Motor neuron (in vitro differentiated cells): ENCODE measurements around the gene AGPAT3. TPM values are rescaled to one million over a fixed set of nuclear protein-coding genes. Genes with fewer than 3 reads are reported as not detected.

ENCODE experiments used
- ATAC-seq, 8 experiments: fragments of 200-7000 bp; cut with Tn5 transposase; replicated peaks in 6 of 8; 2 replicates each; pipeline ENCODE4 v1.8.0; 2021; ENCODE audit warnings: mild to moderate bottlenecking in 8 of 8, moderate library complexity in 8 of 8
- H3K27ac ChIP-seq, 2 donors: fragments of 250-450 bp; sonication (Bioruptor Pico); 2 replicates each; pipeline ENCODE4 v1.9.0; 2021; ENCODE audit warnings: antibody characterized with exemption in 2 of 2, mild to moderate bottlenecking in 2 of 2, moderate library complexity in 1 of 2
- H3K4me1 ChIP-seq, 2 donors: fragments of 250-450 bp; sonication (Bioruptor Pico); replicated peaks in 1 of 2; 2 replicates each; pipeline ENCODE4 v1.6.1; 2021; ENCODE audit warnings: antibody characterized with exemption in 2 of 2, mild to moderate bottlenecking in 2 of 2, moderate library complexity in 1 of 2
- H3K4me3 ChIP-seq, 5 donors: fragments of 250-450 bp; sonication (Bioruptor Pico); 2 replicates each; pipeline ENCODE4 v1.9.0; 2021; ENCODE audit warnings: antibody characterized with exemption in 5 of 5, mild to moderate bottlenecking in 5 of 5, moderate library complexity in 4 of 5
- WGBS, 10 experiments: fragments of 450-650 bp; shearing (Covaris generic); methylation state at CpG; one replicate each; pipeline ENCODE4 v1.0.0; 2022; 5-methylcytosine and 5-hydroxymethylcytosine counted together
- in situ Hi-C, 9 experiments: fragments of 400-800 bp; cut with MboI; loops; one replicate each; pipeline ENCODE4 v1.15.0; 2021; ENCODE audit warnings: low sequenced_read_pairs in 9 of 9, low pct_unique_long_range_greater_than_20kb in 2 of 9; ENCODE audit not compliant: unreplicated experiment in 9 of 9
- total RNA-seq, 8 experiments: library from RNA; unstranded; fragments of 300-600 nt; gene quantifications; 2 replicates each; pipeline versions ENCODE4 v1.2.3 to v1.2.4, GENCODE V29; 2022

Gene AGPAT3
- total RNA-seq, 8 experiments from 2014 or later, result 13.0 to 44.5 (median 16.7) TPM

DNA sequence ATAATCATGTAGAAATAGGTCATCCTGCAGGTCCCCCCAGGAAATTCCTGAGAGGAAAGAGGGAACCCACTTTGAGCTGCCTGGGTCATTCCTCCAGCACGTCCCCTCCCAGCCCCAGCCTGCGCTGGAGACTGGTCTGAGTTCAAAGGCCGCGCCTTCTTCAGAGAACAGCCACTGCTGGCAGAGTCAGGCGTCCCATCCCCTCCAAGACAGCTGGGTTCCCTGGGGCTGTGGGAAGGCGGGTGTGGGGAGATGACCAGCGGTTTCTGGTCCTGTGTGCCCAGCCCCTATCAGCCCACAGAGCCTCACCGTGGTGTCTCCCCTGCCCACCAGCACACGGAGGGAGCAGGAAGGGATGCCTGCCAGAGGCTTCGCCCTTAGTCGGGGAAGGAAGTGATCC, 129.1 kb downstream of the AGPAT3 start:
- H3K4me3 ChIP-seq, result no peak overlapping the region
- H3K27ac ChIP-seq, result no peak overlapping the region
- no peaks in the 10 kb centered on the region for H3K4me1 ChIP-seq
- WGBS, 10 experiments, result 71% methylated on average over 4 of the region's 11 CpGs; no CpG with 5 or more reads in 9 of the 10 experiments
- peak in 2 of 8 experiments; percentile 28 to 75 for ATAC-seq
- in situ Hi-C loops, result loop anchor here in 1 of 9 experiments (25.0 kb wide), 1 partner anchor 157 kb away; no protein-coding TSS in a partner anchor

DNA sequence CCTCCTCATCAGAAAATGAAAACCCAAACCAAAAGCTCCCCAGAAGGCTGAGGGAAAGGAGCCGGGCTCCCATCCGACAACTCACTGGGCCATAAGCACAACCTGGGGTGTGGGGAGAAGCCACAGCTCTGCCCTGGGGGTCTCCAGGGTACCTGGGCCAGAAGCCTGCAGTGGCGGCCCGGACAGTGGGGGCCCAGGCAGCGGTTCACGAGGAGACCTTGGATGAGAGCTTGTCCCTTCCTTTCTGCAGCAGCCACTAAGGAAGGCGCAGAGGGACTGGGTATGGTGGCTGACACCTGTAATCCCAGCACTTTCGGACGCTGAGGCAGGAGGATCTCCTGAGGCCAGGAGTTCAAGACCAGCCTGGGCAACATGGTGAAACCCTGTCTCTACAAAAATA, 129.6 kb downstream of the AGPAT3 start:
- no peak overlapping the region for H3K4me3 ChIP-seq
- H3K4me1 ChIP-seq, result no peaks in the 10 kb centered on the region
- 78 to 100% (median 93%) methylated on average over 1 to 8 of the region's 9 CpGs; no CpG with 5 or more reads in 4 of the 10 experiments for WGBS, 10 experiments
- H3K27ac ChIP-seq, result no peak overlapping the region
- in situ Hi-C loops, result loop anchor here in 1 of 9 experiments (25.0 kb wide), 1 partner anchor 157 kb away; no protein-coding TSS in a partner anchor
- ATAC-seq, result no peak

DNA sequence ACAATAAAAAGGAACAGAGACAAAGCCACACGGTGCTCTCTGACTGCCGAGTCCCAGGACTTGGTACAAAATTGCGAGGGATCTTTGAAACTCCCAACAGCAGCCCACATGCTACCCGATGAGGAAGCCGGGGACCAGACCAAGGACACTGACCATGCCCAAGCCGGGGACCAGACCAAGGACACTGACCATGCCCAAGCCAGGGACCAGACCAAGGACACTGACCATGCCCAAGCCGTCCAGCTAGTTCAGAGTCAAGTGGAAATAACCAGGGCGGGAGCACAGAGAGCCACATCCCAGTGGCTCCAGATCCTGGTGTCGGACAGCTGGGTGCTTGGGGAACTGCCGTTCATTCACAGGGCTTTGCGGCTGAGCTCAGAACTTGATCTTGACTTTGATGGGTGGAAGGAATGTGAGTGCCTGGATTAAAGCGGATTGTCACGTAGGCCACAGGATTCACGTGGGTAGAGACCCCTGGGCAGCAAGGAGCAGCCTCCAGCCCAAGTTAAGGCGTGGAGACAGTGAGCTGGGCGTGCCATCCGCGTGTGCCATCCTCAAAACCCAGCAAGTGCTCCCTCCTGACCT, 130.6 kb downstream of the AGPAT3 start:
- H3K4me3 ChIP-seq, result no peak overlapping the region
- ATAC-seq, result no peak
- no peak overlapping the region for H3K27ac ChIP-seq
- WGBS, 10 experiments, result 65 to 100% (median 84%) methylated on average over 1 to 10 of the region's 18 CpGs; no CpG with 5 or more reads in 1 of the 10 experiments
- in situ Hi-C loops, result loop anchor here in 1 of 9 experiments (25.0 kb wide), 1 partner anchor 158 kb away; no protein-coding TSS in a partner anchor
- H3K4me1 ChIP-seq, result no peaks in the 10 kb centered on the region

DNA sequence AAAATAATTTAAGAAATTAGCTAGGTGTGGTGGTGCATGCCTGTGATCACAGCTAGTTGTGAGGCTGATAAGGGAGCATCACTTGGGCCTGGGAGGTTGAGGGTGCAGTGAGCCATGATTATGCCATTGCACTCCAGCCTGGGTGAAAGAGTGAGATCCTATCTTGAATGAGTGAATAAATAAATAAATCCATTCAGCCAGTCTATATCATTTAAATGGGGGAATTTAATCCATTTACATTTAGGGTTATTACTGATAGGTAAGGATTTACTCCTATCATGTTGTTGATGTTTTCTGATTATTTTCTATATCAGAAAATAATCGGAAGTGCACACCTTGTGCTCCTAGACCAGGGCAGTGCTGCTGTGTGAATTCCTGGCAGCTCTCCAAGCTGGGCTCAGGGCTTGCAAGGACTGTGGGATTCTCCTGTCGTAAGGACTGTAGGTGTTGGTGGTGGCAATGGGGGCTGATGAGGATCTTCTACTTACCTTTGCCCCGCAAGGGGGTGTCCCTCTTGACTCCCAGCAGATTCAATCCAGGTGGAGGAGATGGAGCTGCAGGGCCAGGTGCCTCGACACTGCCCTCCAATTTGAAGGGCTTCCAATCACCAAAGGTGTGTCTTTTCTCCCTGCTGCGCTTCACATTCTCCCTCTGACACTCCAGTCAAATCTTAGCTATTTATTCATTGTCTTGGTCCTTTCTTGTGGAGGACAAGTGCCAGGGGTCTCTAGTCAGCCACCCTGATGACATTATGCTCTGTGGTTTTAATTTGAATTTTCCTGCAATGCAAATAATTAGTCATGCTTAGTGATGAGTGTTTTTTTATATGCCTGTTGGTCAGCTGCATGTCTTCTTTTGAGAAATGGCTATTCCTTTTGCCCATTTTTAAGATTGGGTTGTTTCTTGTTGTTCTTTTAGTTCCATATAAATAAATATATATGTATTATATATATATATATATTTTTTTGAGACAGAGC, 133.0 kb downstream of the AGPAT3 start:
- peak in 3 of 8 experiments; percentile 30 to 76 (median 55) for ATAC-seq
- 57 to 94% (median 82%) methylated on average over 1 to 3 of the region's 5 CpGs; no CpG with 5 or more reads in 4 of the 10 experiments for WGBS, 10 experiments
- no peak overlapping the region for H3K27ac ChIP-seq
- H3K4me3 ChIP-seq, result no peak overlapping the region
- in situ Hi-C loops, result loop anchor here in 1 of 9 experiments (25.0 kb wide), 1 partner anchor 161 kb away; no protein-coding TSS in a partner anchor
- H3K4me1 ChIP-seq, result no peaks in the 10 kb centered on the region

GRCh38 chr21:44000360-44000759, 135.3 kb downstream of the AGPAT3 start:
- ATAC-seq, result peak in 2 of 8 experiments; percentile 31 to 55
- in situ Hi-C loops, result no loop called here
- Histone ChIP-seq H3K27ac (no peak overlapping the region), H3K4me1 (no peaks in the 10 kb centered on the region), H3K4me3 (no peak overlapping the region)
- WGBS, 10 experiments, result 30 to 64% methylated on average over 2 to 3 of the region's 7 CpGs; no CpG with 5 or more reads in 8 of the 10 experiments

GRCh38 chr21:44002511-44002910, 137.5 kb downstream of the AGPAT3 start:
- H3K27ac ChIP-seq, result no peak overlapping the region
- no peak overlapping the region for H3K4me3 ChIP-seq
- in situ Hi-C loops, result no loop called here
- WGBS, 10 experiments, result 67 to 100% (median 88%) methylated on average over 1 to 9 of the region's 10 CpGs; no CpG with 5 or more reads in 4 of the 10 experiments
- no peaks in the 10 kb centered on the region for H3K4me1 ChIP-seq
- ATAC-seq, result no peak

DNA sequence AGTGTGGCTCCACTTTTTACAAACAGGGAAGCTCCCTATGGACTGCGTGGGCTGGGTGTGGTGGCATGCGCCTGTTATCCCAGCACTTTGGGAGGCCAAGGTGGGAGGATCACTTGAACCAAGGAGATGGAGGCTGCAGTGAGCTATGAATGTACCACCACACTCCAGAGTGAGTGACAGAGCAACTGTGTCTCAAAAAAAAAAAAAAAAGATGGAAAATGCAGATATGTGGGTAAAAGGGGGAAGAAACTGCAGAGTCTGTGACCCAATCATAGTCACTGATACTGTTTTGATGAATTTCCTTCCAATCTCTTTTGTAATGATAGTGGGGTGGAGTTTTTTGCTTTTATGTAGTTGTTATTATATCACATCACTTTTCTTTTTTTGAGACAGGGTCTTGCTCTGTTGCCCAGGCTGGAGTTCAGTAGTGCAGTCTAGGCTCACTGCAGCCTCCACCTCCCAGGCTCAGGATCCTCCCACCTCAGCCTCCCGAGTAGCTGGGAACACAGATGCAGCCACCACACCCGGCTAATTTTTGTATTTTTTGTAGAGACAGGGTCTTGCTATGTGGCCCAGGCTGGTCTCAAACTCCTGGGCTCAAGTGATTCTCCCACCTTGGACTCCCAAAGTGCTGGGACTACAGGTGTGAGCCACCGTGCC, 138.4 kb downstream of the AGPAT3 start:
- Histone ChIP-seq H3K4me3 (no peak overlapping the region), H3K27ac (no peak overlapping the region), H3K4me1 (no peaks in the 10 kb centered on the region)
- no peak for ATAC-seq
- in situ Hi-C loops, result no loop called here
- 80 to 94% (median 86%) methylated on average over 1 to 4 of the region's 5 CpGs; no CpG with 5 or more reads in 3 of the 10 experiments for WGBS, 10 experiments

- Histone ChIP-seq H3K27ac (no peak overlapping the region), H3K4me1 (no peaks in the 10 kb centered on the region), H3K4me3 (no peak overlapping the region)
- in situ Hi-C loops, result no loop called here
- ATAC-seq, result no peak
- WGBS, 10 experiments, result 83 to 100% (median 95%) methylated on average over 1 to 10 of the region's 13 CpGs; no CpG with 5 or more reads in 2 of the 10 experiments
These were observed 140.0 kb downstream of the AGPAT3 start for GRCh38 chr21:44005071-44005470.

DNA sequence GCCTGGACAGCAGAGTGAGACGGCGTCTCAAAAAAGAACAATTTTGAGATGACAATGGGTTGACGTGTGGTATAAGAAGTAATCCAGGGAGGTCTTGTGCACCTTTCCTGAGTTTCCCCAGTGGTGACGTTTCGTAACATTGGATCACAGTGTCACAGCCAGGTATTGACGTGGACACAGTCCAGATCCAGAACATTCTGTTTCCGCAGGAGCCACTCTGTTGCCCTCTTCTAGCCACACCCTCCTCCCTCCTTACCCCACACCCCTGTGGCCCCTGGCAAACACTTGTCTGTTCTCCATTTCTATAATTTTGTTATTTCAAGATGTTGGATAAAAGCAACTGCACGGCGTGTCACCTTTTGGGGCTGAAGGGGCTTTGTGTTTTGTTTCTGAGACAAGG, 140.6 kb downstream of the AGPAT3 start:
- WGBS, 10 experiments, result 60 to 100% (median 79%) methylated on average over 1 to 4 of the region's 9 CpGs; no CpG with 5 or more reads in 6 of the 10 experiments
- in situ Hi-C loops, result no loop called here
- no peak overlapping the region for H3K4me3 ChIP-seq

DNA sequence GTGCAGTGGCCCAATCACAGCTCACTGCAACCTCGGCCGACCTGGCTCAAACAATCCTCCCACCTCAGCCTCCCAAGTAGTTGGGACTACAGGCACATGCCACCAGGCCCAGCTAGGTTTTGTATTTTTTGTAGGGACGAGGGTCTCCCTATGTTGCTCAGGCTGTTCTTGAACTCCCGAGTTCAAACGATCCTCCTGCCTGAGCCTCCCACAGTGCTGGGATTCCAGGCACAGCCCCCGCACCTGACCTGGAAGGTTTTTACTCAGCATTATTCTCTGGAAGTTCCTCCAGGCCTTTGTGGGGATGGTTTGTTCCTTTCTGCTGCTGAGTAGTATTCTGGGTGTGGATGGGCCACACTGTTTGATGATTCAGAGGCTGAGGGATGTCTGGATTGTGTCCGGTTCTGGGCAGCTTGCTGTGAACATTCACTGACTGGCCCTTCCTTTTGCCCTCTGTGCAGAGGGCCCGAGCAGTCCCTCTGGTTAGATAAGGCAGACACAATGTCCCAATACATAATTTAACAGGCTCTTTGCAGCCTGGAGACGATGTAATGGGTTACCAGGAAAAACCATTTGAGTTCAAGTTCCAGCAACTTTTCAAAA, 141.1 kb downstream of the AGPAT3 start:
- in situ Hi-C loops, result no loop called here
- Histone ChIP-seq H3K27ac (no peak overlapping the region), H3K4me3 (no peak overlapping the region), H3K4me1 (peaks cover 6 to 8% of the 10 kb centered on the region in 2 donors)
- 0 to 81% (median 40%) methylated on average over 1 to 6 of the region's 9 CpGs for whole genome bisulfite sequencing, 10 experiments
- ATAC-seq, result peak in 7 of 8 experiments; percentile 58 to 100 (median 73)

More for the DNA sequence above, 140.6 kb downstream of the AGPAT3 start:
- Histone ChIP-seq H3K27ac (no peak overlapping the region), H3K4me1 (peaks cover under 1 to 3% of the 10 kb centered on the region in 2 donors)
- no peak for ATAC-seq

DNA sequence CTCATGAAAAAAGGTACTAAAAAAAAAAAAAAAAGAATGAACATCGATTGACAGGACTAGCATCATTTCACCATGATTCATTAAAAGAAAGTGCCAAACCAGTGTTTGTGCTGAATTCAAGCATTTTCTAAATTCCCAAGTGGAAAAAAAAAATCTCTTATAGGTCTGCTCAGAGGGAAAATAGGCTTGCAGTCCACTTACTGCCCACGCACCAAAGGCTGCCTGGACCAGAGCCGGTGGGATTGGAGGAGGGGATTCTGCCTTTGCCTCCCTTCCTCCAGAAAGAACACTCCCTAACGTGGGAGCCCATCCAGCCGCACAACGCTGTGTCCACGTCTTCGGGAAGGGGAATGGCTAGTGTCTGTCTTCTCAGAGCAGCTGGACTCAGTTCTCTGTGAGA, 141.6 kb downstream of the AGPAT3 start:
- Histone ChIP-seq H3K27ac (no peak overlapping the region), H3K4me3 (no peak overlapping the region), H3K4me1 (peaks cover 8 to 9% of the 10 kb centered on the region in 2 donors)
- in situ Hi-C loops, result no loop called here
- ATAC-seq, result no peak
- WGBS, 10 experiments, result 14 to 100% (median 76%) methylated on average over 1 to 7 of the region's 8 CpGs

- no peak for ATAC-seq
- in situ Hi-C loops, result no loop called here
- 22 to 86% (median 54%) methylated on average over 1 to 6 of the region's 9 CpGs; no CpG with 5 or more reads in 2 of the 10 experiments for WGBS, 10 experiments
- peak overlapping the region in 1 of 2 donors; percentile 98 for H3K27ac ChIP-seq
- H3K4me1 ChIP-seq, result peaks cover 19 to 21% of the 10 kb centered on the region in 2 donors
- H3K4me3 ChIP-seq, result no peak overlapping the region
These were observed 145.4 kb downstream of the AGPAT3 start for GRCh38 chr21:44010429-44010828.
